Smooth muscle cell (in vitro differentiated cells): Measurements from ENCODE around the gene ABHD11. TPM values are rescaled to one million over a fixed set of nuclear protein-coding genes. Genes with fewer than 3 reads are reported as not detected.

Experiments used
- DNase-seq: peaks from one replicate; lab custom pipeline; 2025; ENCODE audit not compliant: unreplicated experiment; lab: John Stamatoyannopoulos, UW
- H2AFZ ChIP-seq: fragments of 200-600 bp; sonication (generic); 2 replicates; pipeline ENCODE4 v1.6.0; 2016; ENCODE audit warnings: antibody characterized with exemption, low read depth, mild to moderate bottlenecking
- H3F3A ChIP-seq: fragments of 200-600 bp; sonication (generic); 2 replicates; pipeline ENCODE4 v1.6.0; 2017; ENCODE audit warnings: antibody characterized with exemption, low read depth
- H3K27ac ChIP-seq: fragments of 200-600 bp; sonication (generic); 2 replicates; pipeline ENCODE4 v1.5.1; 2016; ENCODE audit warnings: low read depth, mild to moderate bottlenecking
- H3K27me3 ChIP-seq: fragments of 200-600 bp; sonication (generic); 2 replicates; pipeline ENCODE4 v1.6.1; 2016; ENCODE audit warnings: low read depth, mild to moderate bottlenecking
- H3K36me3 ChIP-seq: fragments of 200-600 bp; sonication (generic); 2 replicates; pipeline ENCODE4 v1.5.1; 2016; ENCODE audit warnings: low read depth
- H3K4me1 ChIP-seq: fragments of 200-600 bp; sonication (generic); 2 replicates; pipeline ENCODE4 v1.5.1; 2016; ENCODE audit warnings: low read depth
- H3K4me2 ChIP-seq: fragments of 200-600 bp; sonication (generic); 2 replicates; pipeline ENCODE4 v1.6.0; 2016; ENCODE audit warnings: mild to moderate bottlenecking
- H3K4me3 ChIP-seq: fragments of 200-600 bp; sonication (generic); 2 replicates; pipeline ENCODE4 v1.5.1; 2016; ENCODE audit warnings: mild to moderate bottlenecking
- H3K79me2 ChIP-seq: fragments of 200-600 bp; sonication (generic); 2 replicates; pipeline ENCODE4 v1.6.0; 2016; ENCODE audit warnings: low read depth, mild to moderate bottlenecking
- H3K9ac ChIP-seq: fragments of 200-600 bp; sonication (generic); 2 replicates; pipeline ENCODE4 v1.6.0; 2016; ENCODE audit warnings: low read depth
- H3K9me3 ChIP-seq: fragments of 200-600 bp; sonication (generic); replicated peaks from 2 replicates; pipeline ENCODE4 v1.5.1; 2016; ENCODE audit warnings: low read depth
- H4K20me1 ChIP-seq: fragments of 200-600 bp; sonication (generic); 2 replicates; pipeline ENCODE4 v1.6.0; 2016; ENCODE audit warnings: low read depth
- WGBS: methylation state at CpG from one replicate; pipeline ENCODE4 v1.1.7; 2016; ENCODE audit warnings: low lambda C conversion rate; 5-methylcytosine and 5-hydroxymethylcytosine counted together
- polyA plus RNA-seq: library from polyadenylated mRNA; unstranded; fragments of >200 nt; fragmentation: Nextera tagmentation; extraction: Ambion mirVana; gene quantifications from 2 replicates; pipeline ENCODE4 v1.2.1, GENCODE V29; 2016
- total RNA-seq: library from RNA; depleted of rRNA; stranded (reverse); fragments of >200 nt; gene quantifications from 2 replicates; pipeline ENCODE4 v1.2.3, GENCODE V29; 2014
- TF ChIP-seq, protein P1 (sequence below): fragments of 200-600 bp; sonication (generic); IDR thresholded peaks from 2 replicates; pipeline ENCODE4 v1.5.1; 2017; ENCODE audit warnings: borderline replicate concordance, mild to moderate bottlenecking, antibody characterized with exemption; ENCODE audit not compliant: insufficient read depth, poor library complexity, severe bottlenecking

Gene ABHD11
- total and polyA plus RNA-seq, 2 experiments from 2014 or later, result 14.1 to 16.5 TPM

DNA sequence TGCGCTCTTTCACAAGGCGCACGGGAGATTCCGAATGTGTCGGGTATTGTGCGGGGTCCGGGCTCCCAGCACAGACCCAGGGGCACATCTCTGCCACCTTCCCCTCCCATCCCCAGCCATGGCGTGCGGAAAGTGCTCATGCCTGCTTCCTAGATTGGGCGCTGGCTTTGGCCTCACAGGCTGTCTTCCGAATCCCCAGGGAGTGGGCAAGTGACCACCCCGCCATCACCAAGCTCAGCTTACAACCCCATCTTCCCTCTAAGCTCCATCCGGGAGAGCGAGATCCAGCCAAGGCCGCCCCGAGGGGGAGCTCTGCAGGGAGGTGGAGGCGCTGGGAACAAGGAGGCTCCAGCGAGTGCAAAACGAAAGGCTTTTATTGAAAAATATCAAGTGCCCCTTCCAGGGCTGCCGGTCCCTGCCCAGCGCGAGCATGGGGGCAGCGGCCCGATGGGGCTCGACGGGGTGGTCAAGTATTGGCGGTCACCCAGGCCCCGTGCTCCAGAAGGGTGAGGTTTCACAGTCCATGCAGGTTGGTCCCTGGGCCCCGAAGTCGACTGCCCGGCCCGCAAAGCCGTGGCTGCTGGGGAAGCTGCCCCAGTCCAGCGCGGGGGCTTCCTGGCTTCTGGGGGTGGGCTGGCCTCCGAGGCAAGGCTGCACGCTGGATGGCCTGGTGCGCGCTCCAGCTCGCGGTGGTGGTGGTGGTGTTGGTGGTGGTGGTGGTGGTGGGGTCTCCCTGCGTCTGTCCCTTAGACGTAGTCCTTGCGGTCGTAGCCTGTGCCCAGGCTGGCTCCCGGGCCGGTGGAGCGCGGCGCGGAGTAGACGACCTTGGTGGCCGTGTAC is 30.3 kb upstream of the ABHD11 start:
- H3K9ac ChIP-seq, result no peak overlapping the region
- no peaks in the 10 kb centered on the region for H4K20me1 ChIP-seq
- no peaks in the 10 kb centered on the region for H3K9me3 ChIP-seq
- no peak overlapping the region for H3K4me3 ChIP-seq
- H3K36me3 ChIP-seq, result no peaks in the 10 kb centered on the region
- 93% methylated on average over 53 of the region's 53 CpGs for WGBS
- DNase-seq, result no peak
- H3K79me2 ChIP-seq, result no peaks in the 10 kb centered on the region
- no peaks in the 10 kb centered on the region for H3K4me1 ChIP-seq
- no peak overlapping the region for H3K4me2 ChIP-seq
- TF ChIP-seq, protein P1, sequence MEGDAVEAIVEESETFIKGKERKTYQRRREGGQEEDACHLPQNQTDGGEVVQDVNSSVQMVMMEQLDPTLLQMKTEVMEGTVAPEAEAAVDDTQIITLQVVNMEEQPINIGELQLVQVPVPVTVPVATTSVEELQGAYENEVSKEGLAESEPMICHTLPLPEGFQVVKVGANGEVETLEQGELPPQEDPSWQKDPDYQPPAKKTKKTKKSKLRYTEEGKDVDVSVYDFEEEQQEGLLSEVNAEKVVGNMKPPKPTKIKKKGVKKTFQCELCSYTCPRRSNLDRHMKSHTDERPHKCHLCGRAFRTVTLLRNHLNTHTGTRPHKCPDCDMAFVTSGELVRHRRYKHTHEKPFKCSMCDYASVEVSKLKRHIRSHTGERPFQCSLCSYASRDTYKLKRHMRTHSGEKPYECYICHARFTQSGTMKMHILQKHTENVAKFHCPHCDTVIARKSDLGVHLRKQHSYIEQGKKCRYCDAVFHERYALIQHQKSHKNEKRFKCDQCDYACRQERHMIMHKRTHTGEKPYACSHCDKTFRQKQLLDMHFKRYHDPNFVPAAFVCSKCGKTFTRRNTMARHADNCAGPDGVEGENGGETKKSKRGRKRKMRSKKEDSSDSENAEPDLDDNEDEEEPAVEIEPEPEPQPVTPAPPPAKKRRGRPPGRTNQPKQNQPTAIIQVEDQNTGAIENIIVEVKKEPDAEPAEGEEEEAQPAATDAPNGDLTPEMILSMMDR, result no peak
- H3K27me3 ChIP-seq, result peaks cover 48% of the 10 kb centered on the region
- no peak overlapping the region for H3K27ac ChIP-seq
- no peak overlapping the region for H2AFZ ChIP-seq
- H3F3A ChIP-seq, result no peaks in the 10 kb centered on the region

DNA sequence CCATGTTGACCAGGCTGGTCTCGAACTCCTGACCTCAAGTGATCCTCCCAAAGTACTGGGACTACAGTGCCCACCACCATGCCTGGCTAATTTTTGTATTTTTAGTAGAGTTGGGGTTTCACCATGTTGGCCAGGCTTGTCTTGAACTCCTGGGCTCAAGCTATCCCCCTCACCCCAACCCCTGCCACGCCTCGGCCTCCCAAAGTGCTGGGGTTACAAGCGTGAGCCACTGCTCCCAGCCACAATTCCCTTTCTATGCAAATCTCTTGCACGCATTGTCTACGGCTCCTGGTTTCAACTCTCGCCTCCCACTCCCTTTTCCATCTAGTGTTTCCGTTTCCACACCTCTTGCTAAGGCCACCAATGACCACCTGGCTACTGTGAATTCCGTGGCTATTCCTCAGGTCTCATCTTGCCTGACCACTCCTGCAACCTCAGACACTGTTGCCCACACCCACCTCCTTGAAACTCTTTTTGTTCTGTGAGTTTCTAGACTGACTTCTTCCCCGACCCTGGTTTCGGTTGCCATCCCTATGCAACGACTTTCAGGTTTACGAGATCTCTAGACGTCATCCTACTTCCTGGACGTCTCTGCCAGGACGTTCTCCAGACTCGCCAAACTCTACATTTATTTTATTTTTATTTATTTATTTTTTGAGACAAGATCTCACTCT is 28.1 kb upstream of the ABHD11 start:
- 83% methylated on average over 17 of the region's 17 CpGs for whole genome bisulfite sequencing
- Histone ChIP-seq H3K27me3 (peaks cover 42% of the 10 kb centered on the region), H3K79me2 (no peaks in the 10 kb centered on the region), H3K9ac (no peak overlapping the region), H3K27ac (no peak overlapping the region), H3F3A (no peaks in the 10 kb centered on the region), H3K9me3 (no peaks in the 10 kb centered on the region), H3K4me1 (no peaks in the 10 kb centered on the region), H2AFZ (no peak overlapping the region), H3K4me3 (no peak overlapping the region), H4K20me1 (no peaks in the 10 kb centered on the region), H3K36me3 (no peaks in the 10 kb centered on the region), H3K4me2 (no peak overlapping the region)
- DNase-seq, result no peak
- TF ChIP-seq, protein P1, result no peak

DNA sequence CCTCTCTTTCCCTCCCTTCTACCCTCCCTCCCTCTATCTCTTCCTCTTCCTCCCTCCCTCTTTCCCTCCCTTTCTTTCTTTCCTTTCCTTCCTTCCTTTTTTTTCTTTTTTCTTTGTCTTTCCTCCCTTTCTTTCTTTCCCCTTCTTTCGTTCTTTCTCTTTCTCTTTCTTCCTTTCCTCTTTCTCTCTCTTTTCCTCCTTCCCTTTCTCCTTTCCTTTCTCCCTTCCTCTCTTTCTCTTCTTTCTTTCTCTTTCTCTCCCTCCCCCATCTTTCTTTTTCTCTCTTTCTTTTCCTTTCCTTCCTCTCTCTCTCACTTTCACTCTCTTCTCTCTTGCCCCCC is 24.0 kb upstream of the ABHD11 start:
- 79% methylated on average over 1 of the region's 1 CpG for WGBS
- Histone ChIP-seq H3K9ac (no peak overlapping the region), H3K4me1 (no peaks in the 10 kb centered on the region), H3K27ac (no peak overlapping the region), H3K4me2 (no peak overlapping the region), H2AFZ (no peak overlapping the region), H3F3A (no peaks in the 10 kb centered on the region), H3K79me2 (no peaks in the 10 kb centered on the region), H3K4me3 (no peak overlapping the region), H3K27me3 (peaks cover 7% of the 10 kb centered on the region), H4K20me1 (no peaks in the 10 kb centered on the region), H3K9me3 (no peaks in the 10 kb centered on the region), H3K36me3 (no peaks in the 10 kb centered on the region)
- TF ChIP-seq, protein P1, result no peak
- DNase-seq, result no peak
